Endodermal cell (in vitro differentiated cells): Measurements from ENCODE around the gene PITX2. TPM values are rescaled to one million over a fixed set of nuclear protein-coding genes. Genes with fewer than 3 reads are reported as not detected.

Experiments used
- DNase-seq: peaks from one replicate; pipeline ENCODE4 v3.0.0-alpha.2; 2017
- H3K27ac ChIP-seq: 2 replicates; pipeline ENCODE4 v1.5.1; 2013; ENCODE audit warnings: mild to moderate bottlenecking, low read depth, low read length, moderate library complexity
- H3K27me3 ChIP-seq: 2 replicates; pipeline ENCODE4 v1.6.1; 2013; ENCODE audit warnings: mild to moderate bottlenecking, low read length, moderate library complexity; ENCODE audit not compliant: insufficient read depth, control insufficient read depth, poor library complexity, severe bottlenecking
- H3K36me3 ChIP-seq: 2 replicates; pipeline ENCODE4 v1.7.0; 2013; ENCODE audit warnings: mild to moderate bottlenecking, low read length, moderate library complexity; ENCODE audit not compliant: control insufficient read depth, insufficient read depth
- H3K4me1 ChIP-seq: one replicate; pipeline ENCODE4 v1.7.0; 2013; ENCODE audit warnings: low read length; ENCODE audit not compliant: control insufficient read depth, insufficient read depth
- H3K4me3 ChIP-seq: 2 replicates; pipeline ENCODE4 v1.5.1; 2013; ENCODE audit warnings: mild to moderate bottlenecking, low read length, moderate library complexity
- H3K9ac ChIP-seq: 2 replicates; pipeline ENCODE4 v1.6.1; 2013; ENCODE audit warnings: mild to moderate bottlenecking, low read length, moderate library complexity; ENCODE audit not compliant: poor library complexity, severe bottlenecking; ENCODE audit errors: extremely low read depth
- H3K9me3 ChIP-seq: 2 replicates; pipeline ENCODE4 v1.6.1; 2013; ENCODE audit warnings: mild to moderate bottlenecking, low read length, moderate library complexity; ENCODE audit not compliant: control insufficient read depth
- H3K27ac Mint-ChIP-seq: 2 replicates; pipeline ENCODE4 v1.8.0; 2020; ENCODE audit warnings: mixed read lengths
- H3K27me3 Mint-ChIP-seq: 2 replicates; pipeline ENCODE4 v1.8.0; 2021; ENCODE audit warnings: mild to moderate bottlenecking, mixed read lengths; ENCODE audit not compliant: insufficient read depth
- H3K36me3 Mint-ChIP-seq: 2 replicates; pipeline ENCODE4 v1.8.0; 2020; ENCODE audit warnings: low read depth, mixed read lengths
- H3K4me1 Mint-ChIP-seq: 2 replicates; pipeline ENCODE4 v1.8.0; 2020; ENCODE audit warnings: mixed read lengths
- H3K4me3 Mint-ChIP-seq: 2 replicates; pipeline ENCODE4 v1.8.0; 2020; ENCODE audit warnings: mild to moderate bottlenecking, moderate library complexity, mixed read lengths
- H3K9me3 Mint-ChIP-seq: 2 replicates; pipeline ENCODE4 v1.8.0; 2020; ENCODE audit warnings: mild to moderate bottlenecking, mixed read lengths
- CTCF ChIP-seq: fragments of 200-600 bp; sonication (generic); conservative IDR thresholded peaks from 2 replicates; pipeline ENCODE4 v1.5.0; 2021; ENCODE audit warnings: antibody characterized with exemption, mild to moderate bottlenecking
- WGBS, 2 experiments: methylation state at CpG; one replicate each; pipeline versions ENCODE4 v1.1.5 to v1.1.7; 2013; ENCODE audit warnings: missing lambda C conversion rate in 2 of 2, mixed read lengths in 1 of 2; ENCODE audit not compliant: insufficient coverage in 1 of 2, insufficient read length in 1 of 2; 5-methylcytosine and 5-hydroxymethylcytosine counted together
- total RNA-seq, 2 donors: library from RNA; stranded (reverse); fragmentation: NEBNext Ultra II Directional in 1 of 2; extraction: Animal tissue kit (Norgen Biotek cat#: 25700) in 1 of 2; gene quantifications; 2 replicates in 1 of 2; 3 replicates in 1 of 2; pipeline ENCODE4 v1.2.1, GENCODE V29; 2021

Gene PITX2
- total RNA-seq, 2 donors from 2014 or later, result 28.8 to 32.7 TPM

GRCh38 chr4:110632506-110633357, 9.9 kb upstream of the PITX2 start:
- peaks cover 46% of the 10 kb centered on the region for H3K4me1 Mint-ChIP-seq
- Histone ChIP-seq H3K9me3 (no peaks in the 10 kb centered on the region), H3K9ac (no peak overlapping the region), H3K4me3 (peak overlapping the region; percentile 57), H3K27ac (no peak overlapping the region), H3K4me1 (peaks cover 12% of the 10 kb centered on the region), H3K27me3 (peaks cover 78% of the 10 kb centered on the region), H3K36me3 (no peaks in the 10 kb centered on the region)
- TF ChIP-seq CTCF, result no peak
- H3K27me3 Mint-ChIP-seq, result peaks cover 83% of the 10 kb centered on the region
- H3K9me3 Mint-ChIP-seq, result no peaks in the 10 kb centered on the region
- DNase-seq, result peak; percentile 74
- H3K4me3 Mint-ChIP-seq, result peak overlapping the region; percentile 56
- 7% methylated on average over 18 to 58 of the region's 58 CpGs for WGBS, 2 experiments
- H3K36me3 Mint-ChIP-seq, result no peaks in the 10 kb centered on the region
- H3K27ac Mint-ChIP-seq, result no peak overlapping the region

- Mint-ChIP-seq H3K4me1 (peaks cover 53% of the 10 kb centered on the region), H3K36me3 (no peaks in the 10 kb centered on the region), H3K27me3 (peaks cover 86% of the 10 kb centered on the region), H3K4me3 (peak overlapping the region; percentile 56), H3K9me3 (no peaks in the 10 kb centered on the region), H3K27ac (peak overlapping the region; percentile 11)
- Histone ChIP-seq H3K9me3 (no peaks in the 10 kb centered on the region), H3K4me3 (peak overlapping the region; percentile 57), H3K27me3 (peaks cover 80% of the 10 kb centered on the region), H3K9ac (no peak overlapping the region), H3K27ac (no peak overlapping the region), H3K4me1 (peaks cover 12% of the 10 kb centered on the region), H3K36me3 (no peaks in the 10 kb centered on the region)
- WGBS, 2 experiments, result 0 to 1% methylated on average over 42 to 63 of the region's 63 CpGs
- peak; percentile 99 for TF ChIP-seq CTCF
- DNase-seq, result peak; percentile 95
These were observed 9.0 kb upstream of the PITX2 start for GRCh38 chr4:110631584-110632505.

GRCh38 chr4:110630688-110631402, 8.0 kb upstream of the PITX2 start:
- Histone ChIP-seq H3K9ac (no peak overlapping the region), H3K27ac (no peak overlapping the region), H3K9me3 (no peaks in the 10 kb centered on the region), H3K27me3 (peaks cover 90% of the 10 kb centered on the region), H3K36me3 (no peaks in the 10 kb centered on the region), H3K4me3 (peak overlapping the region; percentile 80), H3K4me1 (peaks cover 12% of the 10 kb centered on the region)
- H3K27me3 Mint-ChIP-seq, result peaks cover 90% of the 10 kb centered on the region
- no peak for TF ChIP-seq CTCF
- 0 to 1% methylated on average over 23 to 32 of the region's 34 CpGs for WGBS, 2 experiments
- H3K9me3 Mint-ChIP-seq, result no peaks in the 10 kb centered on the region
- H3K4me3 Mint-ChIP-seq, result peak overlapping the region; percentile 56
- no peaks in the 10 kb centered on the region for H3K36me3 Mint-ChIP-seq
- H3K4me1 Mint-ChIP-seq, result peaks cover 62% of the 10 kb centered on the region
- peak; percentile 83 for DNase-seq
- peak overlapping the region; percentile 76 for H3K27ac Mint-ChIP-seq
